Right lobe of liver (tissue), 4 donors: ENCODE data around the gene TGFBR3.

Experiments
- CTCF ChIP-seq, 4 donors: fragments of 200-600 bp in 3 of 4; fragments of 450-650 bp in 1 of 4; IDR thresholded peaks; one replicate each; pipeline versions ENCODE4 v1.5.1 to v1.8.0; 2016 to 2022; ENCODE audit warnings: antibody characterized with exemption in 4 of 4, mild to moderate bottlenecking in 2 of 4
- POLR2A ChIP-seq: fragments of 450-650 bp; IDR thresholded peaks from one replicate; pipeline ENCODE4 v1.6.1; 2017; ENCODE audit warnings: antibody characterized with exemption, mild to moderate bottlenecking
- donor health status: DM: no; HTN: no; CAD: no.
- donor health status: DM: no; HTN: no; CAD: no.
- donor health status: DM: no; HTN: yes; CAD: no.

GRCh38 chr1:91715416-91716000 is 170.4 kb downstream of the TGFBR3 start:
- TF ChIP-seq CTCF (IDR thresholded peaks at IDR 0.05) (no peak), POLR2A (no peak)
